HEK293 (cell line): ENCODE data around the gene SLC10A1.

Experiments used
- CTCF ChIA-PET: fragments of 350-600 bp; formaldehyde crosslinking; extraction: SDS; loops from one replicate; lab custom pipeline; 2021; ENCODE audit warnings: antibody characterized with exemption; lab: Yijun Ruan, JAX
- POLR2A ChIA-PET: fragments of 300-600 bp; formaldehyde crosslinking; extraction: SDS; loops from one replicate; lab custom pipeline; 2020; ENCODE audit warnings: antibody characterized with exemption, inconsistent platforms; lab: Yijun Ruan, JAX
- H3K27ac ChIP-seq: fragments of 200-500 bp; sonication (Bioruptor generic); 2 replicates; pipeline ENCODE4 v1.5.1; 2014; ENCODE audit warnings: low read depth, low read length, control low read depth, inconsistent platforms; ENCODE audit errors: extremely low read depth
- H3K36me3 ChIP-seq, 2 experiments: fragments of 200-500 bp in 1 of 2; sonication (Bioruptor generic) in 1 of 2; 1 replicate in 1 of 2; 2 replicates in 1 of 2; pipeline ENCODE4 v1.5.1; 2014 to 2017; ENCODE audit warnings: inconsistent platforms in 2 of 2, low read length in 2 of 2; ENCODE audit not compliant: control insufficient read depth in 2 of 2, insufficient read depth in 1 of 2
- H3K4me1 ChIP-seq: fragments of 200-500 bp; sonication (Bioruptor generic); 2 replicates; pipeline ENCODE4 v1.5.1; 2014; ENCODE audit warnings: mild to moderate bottlenecking, low read length, inconsistent platforms; ENCODE audit not compliant: control insufficient read depth, insufficient read depth
- H3K4me3 ChIP-seq: 2 replicates; pipeline ENCODE4 v1.5.1; 2011; ENCODE audit warnings: low read depth, mild to moderate bottlenecking, control low read depth, low read length, moderate library complexity
- H3K9me3 ChIP-seq: fragments of 200-500 bp; sonication (Bioruptor generic); 2 replicates; pipeline ENCODE4 v1.5.1; 2014; ENCODE audit warnings: low read depth, low read length, inconsistent platforms; ENCODE audit not compliant: control insufficient read depth, insufficient read depth
- HOXD13 ChIP-seq: sonication (generic); formaldehyde crosslinking; IDR thresholded peaks from 2 replicates; pipeline ENCODE4 v1.8.0; 2022; ENCODE audit warnings: missing genetic modification reagents, borderline replicate concordance
- TRIM28 ChIP-seq: IDR thresholded peaks from 2 replicates; pipeline ENCODE4 v1.6.1; 2011; ENCODE audit warnings: low read length, control low read depth, borderline replicate concordance
- ZBTB17 ChIP-seq: fragments of 450-650 bp; formaldehyde crosslinking; IDR thresholded peaks from 2 replicates; pipeline ENCODE4 v1.5.1; 2016; ENCODE audit warnings: missing biosample characterization, missing genetic modification characterization
- ZIC2 ChIP-seq: fragments of 450-650 bp; formaldehyde crosslinking; IDR thresholded peaks from 2 replicates; pipeline ENCODE4 v1.5.1; 2016; ENCODE audit warnings: missing biosample characterization, missing genetic modification characterization
- ZNF132 ChIP-seq: fragments of 450-650 bp; formaldehyde crosslinking; IDR thresholded peaks from 2 replicates; pipeline ENCODE4 v1.5.1; 2017; ENCODE audit warnings: missing biosample characterization, missing genetic modification characterization, borderline replicate concordance
- ZNF133 ChIP-seq: fragments of 450-650 bp; formaldehyde crosslinking; IDR thresholded peaks from 2 replicates; pipeline ENCODE4 v1.5.1; 2016; ENCODE audit warnings: missing biosample characterization, missing genetic modification characterization
- ZNF2 ChIP-seq: fragments of 450-650 bp; formaldehyde crosslinking; IDR thresholded peaks from 2 replicates; pipeline ENCODE4 v1.5.1; 2016; ENCODE audit warnings: missing biosample characterization, missing genetic modification characterization
- ZNF341 ChIP-seq: fragments of 450-650 bp; formaldehyde crosslinking; IDR thresholded peaks from 2 replicates; pipeline ENCODE4; 2016; ENCODE audit warnings: low read depth, missing biosample characterization, missing genetic modification characterization
- ZNF350 ChIP-seq: fragments of 450-650 bp; formaldehyde crosslinking; IDR thresholded peaks from 2 replicates; pipeline ENCODE4 v1.5.0; 2017; ENCODE audit warnings: missing biosample characterization, mild to moderate bottlenecking, missing genetic modification characterization
- ZNF37A ChIP-seq: fragments of 450-650 bp; IDR thresholded peaks from 2 replicates; pipeline ENCODE4 v1.5.1; 2018; ENCODE audit warnings: missing biosample characterization, missing genetic modification characterization
- ZNF423 ChIP-seq: fragments of 450-650 bp; formaldehyde crosslinking; IDR thresholded peaks from 2 replicates; pipeline ENCODE4 v1.5.1; 2016; ENCODE audit warnings: missing biosample characterization, missing genetic modification characterization
- ZNF426 ChIP-seq: fragments of 450-650 bp; formaldehyde crosslinking; IDR thresholded peaks from 2 replicates; pipeline ENCODE4 v1.5.1; 2017; ENCODE audit warnings: missing biosample characterization, missing genetic modification characterization, mild to moderate bottlenecking, inconsistent platforms, moderate library complexity
- ZNF629 ChIP-seq: fragments of 450-650 bp; formaldehyde crosslinking; IDR thresholded peaks from 2 replicates; pipeline ENCODE4 v1.5.1; 2017; ENCODE audit warnings: missing biosample characterization, missing genetic modification characterization
- TF ChIP-seq, protein P1 (sequence below): fragments of 450-650 bp; formaldehyde crosslinking; IDR thresholded peaks from 2 replicates; pipeline ENCODE4 v1.5.1; 2017; ENCODE audit warnings: missing biosample characterization, missing genetic modification characterization
- TF ChIP-seq, protein P2 (sequence below): fragments of 450-650 bp; formaldehyde crosslinking; IDR thresholded peaks from 2 replicates; pipeline ENCODE4 v1.5.1; 2016; ENCODE audit warnings: missing biosample characterization, missing genetic modification characterization
- TF ChIP-seq, protein P3 (sequence below): fragments of 450-650 bp; formaldehyde crosslinking; IDR thresholded peaks from 2 replicates; pipeline ENCODE4 v1.5.1; 2016; ENCODE audit warnings: missing biosample characterization, missing genetic modification characterization

The SLC10A1 gene

DNA sequence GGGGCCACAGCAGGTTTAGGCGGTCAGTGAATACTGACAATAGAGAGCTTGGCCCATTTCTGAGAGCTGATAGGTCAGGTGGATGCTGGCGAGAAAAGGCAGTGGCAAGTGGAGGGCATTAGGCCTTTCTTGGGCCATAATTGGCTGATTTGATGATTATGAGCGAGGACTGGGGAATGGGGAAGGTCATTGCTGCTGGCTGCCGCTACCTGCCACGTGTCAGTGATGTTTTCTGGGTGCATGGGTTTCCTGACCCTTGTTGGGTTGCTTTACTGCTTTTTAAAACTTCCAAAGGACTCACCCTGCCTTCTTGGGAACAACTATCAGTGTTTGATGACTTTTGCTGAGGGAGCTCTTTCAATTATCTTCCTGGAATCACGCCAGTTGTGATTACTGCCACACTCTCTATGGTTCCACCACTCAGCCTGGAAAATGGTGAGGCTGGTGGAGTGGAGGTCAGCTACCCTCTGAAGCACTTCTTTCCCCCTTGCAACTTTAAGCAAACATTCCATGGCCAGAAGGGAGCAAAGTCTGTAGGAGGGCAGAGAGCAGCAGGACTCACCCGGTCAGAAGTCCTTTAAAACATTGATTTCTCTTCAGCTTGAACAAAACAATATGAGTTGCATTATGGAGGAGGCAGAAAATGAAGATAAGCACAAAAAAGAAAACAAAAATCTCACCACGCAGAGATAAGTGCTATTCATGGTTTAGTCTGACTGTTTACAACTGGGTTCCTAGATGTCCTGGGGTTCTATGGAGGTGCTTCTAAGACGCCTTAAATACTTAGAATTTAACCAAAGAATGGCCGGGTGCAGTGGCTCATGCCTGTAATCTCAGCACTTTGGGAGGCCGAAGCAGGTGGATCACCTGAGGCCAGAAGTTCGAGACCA is 12.1 kb upstream of the SLC10A1 start:
- Histone ChIP-seq H3K4me1 (peaks cover 2% of the 10 kb centered on the region; the same call in 1 of the 2 replicates), H3K27ac (no peak overlapping the region), H3K36me3 (no peaks in the 10 kb centered on the region), H3K4me3 (no peak overlapping the region), H3K9me3 (no peaks in the 10 kb centered on the region)
- TF ChIP-seq ZNF426 (tag by site-specific recombination) (no peak), TRIM28 (no peak), ZIC2 (peak; percentile 95), ZNF132 (no peak)
- POLR2A ChIA-PET: no interaction called here
- CTCF ChIA-PET: interaction anchor here (0.5 to 2.4 kb wide), 5 partner anchors 9 to 234 kb away, joined by 3 to 10 read pairs (median 4); no protein-coding TSS in a partner anchor

DNA sequence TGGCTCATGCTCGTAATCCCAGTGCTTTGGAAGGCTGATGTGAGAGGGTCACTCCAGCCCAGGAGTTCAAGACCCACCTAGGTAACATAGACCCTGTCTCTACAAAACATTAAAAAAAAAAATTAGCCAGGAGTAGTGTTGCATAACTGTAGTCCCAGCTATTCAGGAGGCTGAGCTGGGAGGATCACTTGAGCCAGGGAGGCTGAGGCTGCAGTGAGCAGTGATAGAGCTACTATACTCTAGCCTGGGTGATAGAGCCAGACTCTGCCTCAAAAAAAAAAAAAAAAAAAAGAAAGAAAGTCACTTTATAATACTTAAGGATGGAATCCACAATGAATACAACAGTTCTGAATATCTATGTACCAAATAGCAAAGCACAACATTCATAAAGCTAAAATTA is 10.2 kb upstream of the SLC10A1 start:
- Histone ChIP-seq H3K27ac (no peak overlapping the region), H3K4me1 (peaks cover 2% of the 10 kb centered on the region; the same call in 1 of the 2 replicates)
- ChIA-PET CTCF (interaction anchor here (0.6 to 2.4 kb wide), 4 partner anchors 11 to 260 kb away, joined by 3 to 10 read pairs (median 5); no protein-coding TSS in a partner anchor), POLR2A (interaction anchor here (0.6 kb wide), 1 partner anchor 1952 kb away, joined by 3 read pairs; no protein-coding TSS in a partner anchor)
- TF ChIP-seq, protein P1, sequence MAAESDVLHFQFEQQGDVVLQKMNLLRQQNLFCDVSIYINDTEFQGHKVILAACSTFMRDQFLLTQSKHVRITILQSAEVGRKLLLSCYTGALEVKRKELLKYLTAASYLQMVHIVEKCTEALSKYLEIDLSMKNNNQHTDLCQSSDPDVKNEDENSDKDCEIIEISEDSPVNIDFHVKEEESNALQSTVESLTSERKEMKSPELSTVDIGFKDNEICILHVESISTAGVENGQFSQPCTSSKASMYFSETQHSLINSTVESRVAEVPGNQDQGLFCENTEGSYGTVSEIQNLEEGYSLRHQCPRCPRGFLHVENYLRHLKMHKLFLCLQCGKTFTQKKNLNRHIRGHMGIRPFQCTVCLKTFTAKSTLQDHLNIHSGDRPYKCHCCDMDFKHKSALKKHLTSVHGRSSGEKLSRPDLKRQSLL (tag by site-specific recombination): peak; percentile 77
- no peak for TF ChIP-seq ZNF341 (tag by site-specific recombination)
- no peak for TF ChIP-seq ZNF37A (tag by site-specific recombination)
- TF ChIP-seq, protein P2, sequence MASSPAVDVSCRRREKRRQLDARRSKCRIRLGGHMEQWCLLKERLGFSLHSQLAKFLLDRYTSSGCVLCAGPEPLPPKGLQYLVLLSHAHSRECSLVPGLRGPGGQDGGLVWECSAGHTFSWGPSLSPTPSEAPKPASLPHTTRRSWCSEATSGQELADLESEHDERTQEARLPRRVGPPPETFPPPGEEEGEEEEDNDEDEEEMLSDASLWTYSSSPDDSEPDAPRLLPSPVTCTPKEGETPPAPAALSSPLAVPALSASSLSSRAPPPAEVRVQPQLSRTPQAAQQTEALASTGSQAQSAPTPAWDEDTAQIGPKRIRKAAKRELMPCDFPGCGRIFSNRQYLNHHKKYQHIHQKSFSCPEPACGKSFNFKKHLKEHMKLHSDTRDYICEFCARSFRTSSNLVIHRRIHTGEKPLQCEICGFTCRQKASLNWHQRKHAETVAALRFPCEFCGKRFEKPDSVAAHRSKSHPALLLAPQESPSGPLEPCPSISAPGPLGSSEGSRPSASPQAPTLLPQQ (tag by site-specific recombination): no peak
- TF ChIP-seq HOXD13 (CRISPR knock-in tag): no peak
- no peak for TF ChIP-seq ZBTB17
- TF ChIP-seq, all 188 proteins: peak for 1
- Histone ChIP-seq H3K36me3 (no peaks in the 10 kb centered on the region), H3K4me3 (no peak overlapping the region), H3K9me3 (no peaks in the 10 kb centered on the region)

DNA sequence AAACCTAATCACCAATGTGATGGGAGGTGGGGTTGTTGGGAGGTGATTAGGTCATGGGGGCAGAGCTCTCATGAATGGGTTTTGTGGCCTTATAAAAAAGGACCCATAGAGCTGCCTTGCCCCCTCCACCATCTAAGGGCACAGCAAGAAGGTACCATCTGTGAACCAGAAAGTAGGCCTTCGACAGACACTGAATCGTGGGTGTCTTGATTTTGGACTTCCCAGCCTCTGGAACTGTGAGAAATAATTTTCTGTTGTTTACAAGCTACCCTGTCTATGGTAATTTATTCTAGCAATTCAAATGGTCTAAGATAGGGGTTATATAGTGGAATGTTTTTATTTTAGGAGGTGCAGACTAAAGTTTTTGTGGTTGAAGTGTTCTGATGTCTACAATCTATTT is 7.9 kb upstream of the SLC10A1 start:
- peaks cover 2% of the 10 kb centered on the region; the same call in 1 of the 2 replicates for H3K4me1 ChIP-seq
- POLR2A ChIA-PET: no interaction called here
- CTCF ChIA-PET: interaction anchor here (0.6 kb wide), 1 partner anchor 153 kb away, joined by 3 read pairs; no protein-coding TSS in a partner anchor
- H3K9me3 ChIP-seq: no peaks in the 10 kb centered on the region
- H3K36me3 ChIP-seq: no peaks in the 10 kb centered on the region
- no peak overlapping the region for H3K4me3 ChIP-seq
- H3K27ac ChIP-seq: no peak overlapping the region
- TF ChIP-seq ZNF629 (tag by site-specific recombination): no peak
- TF ChIP-seq ZNF2 (tag by site-specific recombination): no peak
- no peak for TF ChIP-seq ZNF350 (tag by site-specific recombination)
- TF ChIP-seq, protein P1 (tag by site-specific recombination): no peak
- TF ChIP-seq ZNF423 (tag by site-specific recombination): no peak
- TF ChIP-seq, protein P3, sequence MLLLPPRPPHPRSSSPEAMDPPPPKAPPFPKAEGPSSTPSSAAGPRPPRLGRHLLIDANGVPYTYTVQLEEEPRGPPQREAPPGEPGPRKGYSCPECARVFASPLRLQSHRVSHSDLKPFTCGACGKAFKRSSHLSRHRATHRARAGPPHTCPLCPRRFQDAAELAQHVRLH (tag by site-specific recombination): no peak
- no peak for TF ChIP-seq ZNF133
- TF ChIP-seq, all 188 proteins: peak for 0
